NCI-H2171 treated with DMSO at 0.1 percent for 48 hours (cell line): ENCODE results near the gene ST6GALNAC3.
A peak's percentile ranks its signal among the peaks of the same experiment; 100 is the strongest.
"Not testable (repeated sequence)": the region's sequence is repeated elsewhere in the genome, so short reads cannot be mapped to it uniquely, and the experiment has no call there.

Experiments
- DNase-seq: peaks from one replicate; lab custom pipeline; 2025; lab: John Stamatoyannopoulos, UW

The ST6GALNAC3 gene

GRCh38 chr1:76074321-76075187 is at the start of gene ST6GALNAC3:
TSS of gene ST6GALNAC3 (plus strand) at chr1:76074746.
- DNase-seq = peak; percentile 80

- DNase-seq = no peak
These were observed 47.2 kb upstream of the ST6GALNAC3 start for GRCh38 chr1:76027341-76027740.

GRCh38 chr1:76029331-76029730 is 45.2 kb upstream of the ST6GALNAC3 start:
- DNase-seq = no peak

- no peak for DNase-seq
These were observed 43.0 kb upstream of the ST6GALNAC3 start for GRCh38 chr1:76031496-76031895.

GRCh38 chr1:76033800-76034475 is 40.6 kb upstream of the ST6GALNAC3 start:
- no peak for DNase-seq

- peak; percentile 33 for DNase-seq
These were observed 39.5 kb upstream of the ST6GALNAC3 start for GRCh38 chr1:76035053-76035452.

- no peak for DNase-seq
These were observed 37.2 kb upstream of the ST6GALNAC3 start for GRCh38 chr1:76037324-76037723.

- no peak for DNase-seq
These were observed 36.1 kb upstream of the ST6GALNAC3 start for GRCh38 chr1:76038287-76039004.

GRCh38 chr1:76046149-76046548 is 28.4 kb upstream of the ST6GALNAC3 start:
- no peak for DNase-seq

GRCh38 chr1:76048219-76048618 is 26.3 kb upstream of the ST6GALNAC3 start:
- DNase-seq = peak; percentile 22

- no peak for DNase-seq
These were observed 25.6 kb upstream of the ST6GALNAC3 start for GRCh38 chr1:76048926-76049325.

- no peak for DNase-seq
These were observed 25.0 kb upstream of the ST6GALNAC3 start for GRCh38 chr1:76049498-76049897.

- DNase-seq = not testable (repeated sequence)
These were observed 24.5 kb upstream of the ST6GALNAC3 start for GRCh38 chr1:76050073-76050472.

- no peak for DNase-seq
These were observed 21.5 kb upstream of the ST6GALNAC3 start for GRCh38 chr1:76053021-76053420.

- DNase-seq = no peak
These were observed 20.2 kb upstream of the ST6GALNAC3 start for GRCh38 chr1:76054359-76054758.

GRCh38 chr1:76055987-76056386 is 18.6 kb upstream of the ST6GALNAC3 start:
- DNase-seq = no peak

- DNase-seq = no peak
These were observed 15.1 kb upstream of the ST6GALNAC3 start for GRCh38 chr1:76059451-76059850.

- DNase-seq = no peak
These were observed 9.3 kb upstream of the ST6GALNAC3 start for GRCh38 chr1:76065270-76065669.

- DNase-seq = no peak
These were observed 8.2 kb upstream of the ST6GALNAC3 start for GRCh38 chr1:76066394-76066793.

GRCh38 chr1:76068542-76068941 is 6.0 kb upstream of the ST6GALNAC3 start:
- no peak for DNase-seq

- no peak for DNase-seq
These were observed 5.5 kb upstream of the ST6GALNAC3 start for GRCh38 chr1:76068953-76069561.

- DNase-seq = no peak
These were observed 4.0 kb upstream of the ST6GALNAC3 start for GRCh38 chr1:76070538-76070937.
